Measurements from ENCODE around the gene TAF1B.

DNA sequence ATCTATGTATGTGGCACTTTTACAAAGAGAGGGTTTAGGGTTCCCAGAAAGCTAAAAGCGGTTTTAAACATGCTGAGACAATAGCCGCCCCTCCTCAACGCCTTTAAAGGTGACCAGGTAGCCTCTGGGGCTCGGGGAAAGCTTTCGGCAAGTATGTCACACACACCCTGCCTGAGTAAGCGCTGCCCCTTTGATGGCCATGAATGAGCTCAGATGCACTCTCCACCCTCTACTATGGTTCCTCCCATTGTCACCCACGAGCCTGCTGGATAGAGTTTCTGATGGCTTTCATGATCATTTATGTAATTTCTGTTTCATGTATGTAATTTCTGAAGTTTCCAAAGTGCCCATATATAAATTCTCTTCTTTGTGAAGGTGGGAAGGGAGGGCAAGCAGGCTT, 64.1 kb downstream of the TAF1B start:
- TF ChIP-seq POLR2A (IDR thresholded peaks at IDR 0.05) (no peak), POLR2AphosphoS5 (IDR thresholded peaks at IDR 0.05) (no peak)
- TF ChIP-seq, protein P1, sequence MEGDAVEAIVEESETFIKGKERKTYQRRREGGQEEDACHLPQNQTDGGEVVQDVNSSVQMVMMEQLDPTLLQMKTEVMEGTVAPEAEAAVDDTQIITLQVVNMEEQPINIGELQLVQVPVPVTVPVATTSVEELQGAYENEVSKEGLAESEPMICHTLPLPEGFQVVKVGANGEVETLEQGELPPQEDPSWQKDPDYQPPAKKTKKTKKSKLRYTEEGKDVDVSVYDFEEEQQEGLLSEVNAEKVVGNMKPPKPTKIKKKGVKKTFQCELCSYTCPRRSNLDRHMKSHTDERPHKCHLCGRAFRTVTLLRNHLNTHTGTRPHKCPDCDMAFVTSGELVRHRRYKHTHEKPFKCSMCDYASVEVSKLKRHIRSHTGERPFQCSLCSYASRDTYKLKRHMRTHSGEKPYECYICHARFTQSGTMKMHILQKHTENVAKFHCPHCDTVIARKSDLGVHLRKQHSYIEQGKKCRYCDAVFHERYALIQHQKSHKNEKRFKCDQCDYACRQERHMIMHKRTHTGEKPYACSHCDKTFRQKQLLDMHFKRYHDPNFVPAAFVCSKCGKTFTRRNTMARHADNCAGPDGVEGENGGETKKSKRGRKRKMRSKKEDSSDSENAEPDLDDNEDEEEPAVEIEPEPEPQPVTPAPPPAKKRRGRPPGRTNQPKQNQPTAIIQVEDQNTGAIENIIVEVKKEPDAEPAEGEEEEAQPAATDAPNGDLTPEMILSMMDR (IDR thresholded peaks at IDR 0.05) = no peak

Data from prostate gland (tissue), 2 donors.